Ectodermal cell (in vitro differentiated cells): ENCODE data around the gene SRSF10.

Source experiments
- H3K27ac ChIP-seq: 2 replicates; pipeline ENCODE4 v1.7.0; 2013; ENCODE audit warnings: mild to moderate bottlenecking, low read depth, low read length; ENCODE audit not compliant: insufficient read depth, poor library complexity, severe bottlenecking
- H3K27me3 ChIP-seq: 2 replicates; pipeline ENCODE4 v1.7.0; 2013; ENCODE audit warnings: mild to moderate bottlenecking, low read length; ENCODE audit not compliant: insufficient read depth, control insufficient read depth, poor library complexity, severe bottlenecking
- H3K36me3 ChIP-seq: one replicate; pipeline ENCODE4 v1.7.0; 2013; ENCODE audit warnings: low read length; ENCODE audit not compliant: control insufficient read depth, insufficient read depth
- H3K4me1 ChIP-seq: one replicate; pipeline ENCODE4 v1.7.0; 2013; ENCODE audit warnings: low read length; ENCODE audit not compliant: control insufficient read depth, insufficient read depth
- H3K4me3 ChIP-seq: 2 replicates; pipeline ENCODE4 v1.7.0; 2013; ENCODE audit warnings: low read depth, low read length, control low read depth; ENCODE audit not compliant: insufficient read depth
- H3K9me3 ChIP-seq: 2 replicates; pipeline ENCODE4 v1.7.0; 2013; ENCODE audit warnings: mild to moderate bottlenecking, low read length, moderate library complexity; ENCODE audit not compliant: control insufficient read depth
- WGBS, 2 experiments: methylation state at CpG; one replicate each; pipeline ENCODE4 v1.1.7; 2013; ENCODE audit warnings: missing lambda C conversion rate in 2 of 2; 5-methylcytosine and 5-hydroxymethylcytosine counted together

SRSF10 gene

GRCh38 chr1:23977854-23978191, 2.3 kb downstream of the SRSF10 start:
- WGBS, 2 experiments, result 92 to 97% methylated on average over 1 of the region's 1 CpG
- H3K36me3 ChIP-seq, result peaks cover 18% of the 10 kb centered on the region
- peaks cover 11% of the 10 kb centered on the region for H3K4me1 ChIP-seq
- H3K27ac ChIP-seq, result no peak overlapping the region
- H3K27me3 ChIP-seq, result no peaks in the 10 kb centered on the region
- peak overlapping the region; percentile 97 for H3K4me3 ChIP-seq
- H3K9me3 ChIP-seq, result no peaks in the 10 kb centered on the region

GRCh38 chr1:23977187-23977853, 2.8 kb downstream of the SRSF10 start:
- no peaks in the 10 kb centered on the region for H3K27me3 ChIP-seq
- no peak overlapping the region for H3K4me3 ChIP-seq
- H3K36me3 ChIP-seq, result peaks cover 21% of the 10 kb centered on the region
- no peak overlapping the region for H3K27ac ChIP-seq
- peaks cover 11% of the 10 kb centered on the region for H3K4me1 ChIP-seq
- no peaks in the 10 kb centered on the region for H3K9me3 ChIP-seq
- 82 to 90% methylated on average over 4 of the region's 4 CpGs for WGBS, 2 experiments

- whole genome bisulfite sequencing, 2 experiments, result 100% methylated on average over 2 of the region's 2 CpGs; no CpG with 5 or more reads in 1 of the 2 experiments
- H3K36me3 ChIP-seq, result peaks cover 20% of the 10 kb centered on the region
- no peaks in the 10 kb centered on the region for H3K27me3 ChIP-seq
Measured at GRCh38 chr1:23967871-23968270, 12.3 kb downstream of the SRSF10 start.

GRCh38 chr1:23966973-23967493, 13.1 kb downstream of the SRSF10 start:
- no peak overlapping the region for H3K27ac ChIP-seq
- no peak overlapping the region for H3K4me3 ChIP-seq
- H3K4me1 ChIP-seq, result no peaks in the 10 kb centered on the region
- no peaks in the 10 kb centered on the region for H3K9me3 ChIP-seq
- no peaks in the 10 kb centered on the region for H3K27me3 ChIP-seq
- peaks cover 13% of the 10 kb centered on the region for H3K36me3 ChIP-seq

More at GRCh38 chr1:23967871-23968270, 12.3 kb downstream of the SRSF10 start:
- Histone ChIP-seq H3K4me3 (no peak overlapping the region), H3K27ac (no peak overlapping the region), H3K9me3 (no peaks in the 10 kb centered on the region), H3K4me1 (no peaks in the 10 kb centered on the region)

- H3K27me3 ChIP-seq, result no peaks in the 10 kb centered on the region
- peaks cover 5% of the 10 kb centered on the region for H3K36me3 ChIP-seq
- H3K9me3 ChIP-seq, result no peaks in the 10 kb centered on the region
- no peaks in the 10 kb centered on the region for H3K4me1 ChIP-seq
- 90 to 96% methylated on average over 2 to 5 of the region's 5 CpGs for WGBS, 2 experiments
- no peak overlapping the region for H3K4me3 ChIP-seq
- H3K27ac ChIP-seq, result peak overlapping the region; percentile 22
Measured at GRCh38 chr1:23964790-23965740, 15.1 kb downstream of the SRSF10 start.

- H3K27ac ChIP-seq, result peak overlapping the region; percentile 22
- H3K36me3 ChIP-seq, result peaks cover 5% of the 10 kb centered on the region
- no peaks in the 10 kb centered on the region for H3K27me3 ChIP-seq
- no peaks in the 10 kb centered on the region for H3K9me3 ChIP-seq
- no peaks in the 10 kb centered on the region for H3K4me1 ChIP-seq
- H3K4me3 ChIP-seq, result no peak overlapping the region
- WGBS, 2 experiments, result 96 to 98% methylated on average over 3 of the region's 3 CpGs
Measured at GRCh38 chr1:23964235-23964668, 15.9 kb downstream of the SRSF10 start.

GRCh38 chr1:23963617-23964234, 16.4 kb downstream of the SRSF10 start:
- H3K4me1 ChIP-seq, result peaks cover 2% of the 10 kb centered on the region
- no peaks in the 10 kb centered on the region for H3K27me3 ChIP-seq
- H3K36me3 ChIP-seq, result peaks cover 5% of the 10 kb centered on the region
- 100% methylated on average over 1 of the region's 1 CpG; no CpG with 5 or more reads in 1 of the 2 experiments for WGBS, 2 experiments
- no peak overlapping the region for H3K4me3 ChIP-seq
- no peak overlapping the region for H3K27ac ChIP-seq
- H3K9me3 ChIP-seq, result no peaks in the 10 kb centered on the region

- WGBS, 2 experiments, result 0 to 4% methylated on average over 10 to 15 of the region's 15 CpGs
- no peaks in the 10 kb centered on the region for H3K27me3 ChIP-seq
- H3K4me3 ChIP-seq, result peak overlapping the region; percentile 89
- no peaks in the 10 kb centered on the region for H3K9me3 ChIP-seq
- H3K4me1 ChIP-seq, result peaks cover 4% of the 10 kb centered on the region
- peak overlapping the region; percentile 100 for H3K27ac ChIP-seq
- H3K36me3 ChIP-seq, result no peaks in the 10 kb centered on the region
Measured at GRCh38 chr1:23960291-23961020, 19.7 kb downstream of the SRSF10 start.

- no peaks in the 10 kb centered on the region for H3K36me3 ChIP-seq
- peak within 1 kb of the TSS; percentile 100 for H3K27ac ChIP-seq
- peak within 1 kb of the TSS; percentile 89 for H3K4me3 ChIP-seq
- WGBS, 2 experiments, result 0 to 1% methylated on average over 84 of the region's 84 CpGs
- no peaks in the 10 kb centered on the region for H3K9me3 ChIP-seq
- no peaks in the 10 kb centered on the region for H3K27me3 ChIP-seq
- peaks cover 4% of the 10 kb centered on the region for H3K4me1 ChIP-seq
Measured at GRCh38 chr1:23959461-23960290, 20.5 kb downstream of the SRSF10 start, which contains the start of gene PNRC2. TSS of gene PNRC2 (plus strand) at chr1:23959828. CDS start at chr1:23961458, 1,630 bp downstream.
